ENCODE data around the gene PPP2R5E. TPM values are rescaled to one million over a fixed set of nuclear protein-coding genes. Genes with fewer than 3 reads are reported as not detected.

The PPP2R5E gene
- total and polyA plus RNA-seq, 9 of the 15 experiments (the other 6 are each of a cell fraction or from before 2014, with no cell fraction given), result 4.2 to 30.3 (median 11.0) TPM

DNA sequence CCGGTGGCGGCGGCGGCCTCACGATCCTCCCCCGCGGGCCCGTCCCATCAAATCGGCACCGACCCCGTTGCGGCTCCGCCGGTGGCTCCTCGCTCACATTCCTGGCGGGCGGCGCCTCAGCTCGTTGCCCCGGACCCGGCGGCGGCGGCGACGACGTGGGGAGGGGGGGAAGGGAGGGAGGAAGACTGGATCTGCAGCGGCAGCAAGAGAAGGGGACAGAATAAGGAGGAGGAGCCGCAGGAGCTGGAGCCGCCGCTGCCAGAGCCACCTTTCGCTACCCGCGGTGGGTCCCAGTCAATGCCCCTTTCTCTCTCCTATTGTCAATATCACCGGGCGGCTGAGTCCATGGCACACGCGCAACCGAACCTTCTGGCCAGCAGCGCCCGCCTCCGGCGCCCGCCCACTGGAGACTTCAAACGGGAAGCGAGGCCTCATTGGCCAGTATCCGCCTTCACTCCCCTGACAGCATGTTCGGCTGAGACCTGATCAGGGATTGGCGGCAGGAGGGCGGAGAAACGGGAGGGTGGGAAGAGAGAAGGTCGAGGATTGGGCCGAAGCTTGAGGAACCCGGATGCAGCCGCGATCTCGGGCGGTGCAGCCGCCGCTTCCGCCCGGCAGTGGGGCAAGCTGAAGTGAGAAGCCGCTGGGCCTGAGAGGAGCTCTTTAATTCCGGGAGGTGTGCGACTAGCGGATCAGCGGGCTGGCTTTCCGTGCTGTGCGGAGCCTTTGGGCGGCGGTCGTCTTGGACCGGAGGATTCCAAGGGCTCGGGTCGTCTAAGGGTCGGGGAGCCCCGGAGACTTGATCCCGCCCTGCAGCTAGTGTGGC lies at the start of gene PPP2R5E (continued):
- TF ChIP-seq, protein P1, sequence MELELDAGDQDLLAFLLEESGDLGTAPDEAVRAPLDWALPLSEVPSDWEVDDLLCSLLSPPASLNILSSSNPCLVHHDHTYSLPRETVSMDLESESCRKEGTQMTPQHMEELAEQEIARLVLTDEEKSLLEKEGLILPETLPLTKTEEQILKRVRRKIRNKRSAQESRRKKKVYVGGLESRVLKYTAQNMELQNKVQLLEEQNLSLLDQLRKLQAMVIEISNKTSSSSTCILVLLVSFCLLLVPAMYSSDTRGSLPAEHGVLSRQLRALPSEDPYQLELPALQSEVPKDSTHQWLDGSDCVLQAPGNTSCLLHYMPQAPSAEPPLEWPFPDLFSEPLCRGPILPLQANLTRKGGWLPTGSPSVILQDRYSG (tag; conservative IDR thresholded peaks at IDR 0.05; ENCODE audit: low read depth), result no peak
- TF ChIP-seq KAT7 (CRISPR knock-in tag; IDR thresholded peaks at IDR 0.05; ENCODE audit: borderline replicate concordance), result no peak
- TF ChIP-seq, protein P2, sequence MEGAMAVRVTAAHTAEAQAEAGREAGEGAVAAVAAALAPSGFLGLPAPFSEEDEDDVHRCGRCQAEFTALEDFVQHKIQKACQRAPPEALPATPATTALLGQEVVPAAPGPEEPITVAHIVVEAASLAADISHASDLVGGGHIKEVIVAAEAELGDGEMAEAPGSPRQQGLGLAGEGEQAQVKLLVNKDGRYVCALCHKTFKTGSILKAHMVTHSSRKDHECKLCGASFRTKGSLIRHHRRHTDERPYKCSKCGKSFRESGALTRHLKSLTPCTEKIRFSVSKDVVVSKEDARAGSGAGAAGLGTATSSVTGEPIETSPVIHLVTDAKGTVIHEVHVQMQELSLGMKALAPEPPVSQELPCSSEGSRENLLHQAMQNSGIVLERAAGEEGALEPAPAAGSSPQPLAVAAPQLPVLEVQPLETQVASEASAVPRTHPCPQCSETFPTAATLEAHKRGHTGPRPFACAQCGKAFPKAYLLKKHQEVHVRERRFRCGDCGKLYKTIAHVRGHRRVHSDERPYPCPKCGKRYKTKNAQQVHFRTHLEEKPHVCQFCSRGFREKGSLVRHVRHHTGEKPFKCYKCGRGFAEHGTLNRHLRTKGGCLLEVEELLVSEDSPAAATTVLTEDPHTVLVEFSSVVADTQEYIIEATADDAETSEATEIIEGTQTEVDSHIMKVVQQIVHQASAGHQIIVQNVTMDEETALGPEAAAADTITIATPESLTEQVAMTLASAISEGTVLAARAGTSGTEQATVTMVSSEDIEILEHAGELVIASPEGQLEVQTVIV (CRISPR knock-in tag; IDR thresholded peaks at IDR 0.05; ENCODE audit: borderline replicate concordance), result no peak
- no peak for TF ChIP-seq CHD4 (IDR thresholded peaks at IDR 0.05; ENCODE audit: insufficient read depth, insufficient replicate concordance, low read depth, low read length, poor library complexity, severe bottlenecking)
- TF ChIP-seq, protein P3, sequence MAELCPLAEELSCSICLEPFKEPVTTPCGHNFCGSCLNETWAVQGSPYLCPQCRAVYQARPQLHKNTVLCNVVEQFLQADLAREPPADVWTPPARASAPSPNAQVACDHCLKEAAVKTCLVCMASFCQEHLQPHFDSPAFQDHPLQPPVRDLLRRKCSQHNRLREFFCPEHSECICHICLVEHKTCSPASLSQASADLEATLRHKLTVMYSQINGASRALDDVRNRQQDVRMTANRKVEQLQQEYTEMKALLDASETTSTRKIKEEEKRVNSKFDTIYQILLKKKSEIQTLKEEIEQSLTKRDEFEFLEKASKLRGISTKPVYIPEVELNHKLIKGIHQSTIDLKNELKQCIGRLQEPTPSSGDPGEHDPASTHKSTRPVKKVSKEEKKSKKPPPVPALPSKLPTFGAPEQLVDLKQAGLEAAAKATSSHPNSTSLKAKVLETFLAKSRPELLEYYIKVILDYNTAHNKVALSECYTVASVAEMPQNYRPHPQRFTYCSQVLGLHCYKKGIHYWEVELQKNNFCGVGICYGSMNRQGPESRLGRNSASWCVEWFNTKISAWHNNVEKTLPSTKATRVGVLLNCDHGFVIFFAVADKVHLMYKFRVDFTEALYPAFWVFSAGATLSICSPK (IDR thresholded peaks at IDR 0.05; ENCODE audit: borderline replicate concordance), result no peak
- TF ChIP-seq, protein P4, sequence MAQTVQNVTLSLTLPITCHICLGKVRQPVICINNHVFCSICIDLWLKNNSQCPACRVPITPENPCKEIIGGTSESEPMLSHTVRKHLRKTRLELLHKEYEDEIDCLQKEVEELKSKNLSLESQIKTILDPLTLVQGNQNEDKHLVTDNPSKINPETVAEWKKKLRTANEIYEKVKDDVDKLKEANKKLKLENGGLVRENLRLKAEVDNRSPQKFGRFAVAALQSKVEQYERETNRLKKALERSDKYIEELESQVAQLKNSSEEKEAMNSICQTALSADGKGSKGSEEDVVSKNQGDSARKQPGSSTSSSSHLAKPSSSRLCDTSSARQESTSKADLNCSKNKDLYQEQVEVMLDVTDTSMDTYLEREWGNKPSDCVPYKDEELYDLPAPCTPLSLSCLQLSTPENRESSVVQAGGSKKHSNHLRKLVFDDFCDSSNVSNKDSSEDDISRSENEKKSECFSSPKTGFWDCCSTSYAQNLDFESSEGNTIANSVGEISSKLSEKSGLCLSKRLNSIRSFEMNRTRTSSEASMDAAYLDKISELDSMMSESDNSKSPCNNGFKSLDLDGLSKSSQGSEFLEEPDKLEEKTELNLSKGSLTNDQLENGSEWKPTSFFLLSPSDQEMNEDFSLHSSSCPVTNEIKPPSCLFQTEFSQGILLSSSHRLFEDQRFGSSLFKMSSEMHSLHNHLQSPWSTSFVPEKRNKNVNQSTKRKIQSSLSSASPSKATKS (CRISPR knock-in tag; IDR thresholded peaks at IDR 0.05), result no peak
- no peak for TF ChIP-seq CREBBP (IDR thresholded peaks at IDR 0.05; ENCODE audit: low read depth, low read length)
- TF ChIP-seq TBP (optimal IDR thresholded peaks at IDR 0.05; ENCODE audit: low read depth, low read length), result peak; percentile 71
- TF ChIP-seq, protein P5, sequence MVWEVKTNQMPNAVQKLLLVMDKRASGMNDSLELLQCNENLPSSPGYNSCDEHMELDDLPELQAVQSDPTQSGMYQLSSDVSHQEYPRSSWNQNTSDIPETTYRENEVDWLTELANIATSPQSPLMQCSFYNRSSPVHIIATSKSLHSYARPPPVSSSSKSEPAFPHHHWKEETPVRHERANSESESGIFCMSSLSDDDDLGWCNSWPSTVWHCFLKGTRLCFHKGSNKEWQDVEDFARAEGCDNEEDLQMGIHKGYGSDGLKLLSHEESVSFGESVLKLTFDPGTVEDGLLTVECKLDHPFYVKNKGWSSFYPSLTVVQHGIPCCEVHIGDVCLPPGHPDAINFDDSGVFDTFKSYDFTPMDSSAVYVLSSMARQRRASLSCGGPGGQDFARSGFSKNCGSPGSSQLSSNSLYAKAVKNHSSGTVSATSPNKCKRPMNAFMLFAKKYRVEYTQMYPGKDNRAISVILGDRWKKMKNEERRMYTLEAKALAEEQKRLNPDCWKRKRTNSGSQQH (CRISPR knock-in tag; IDR thresholded peaks at IDR 0.05), result no peak
- peak; percentile 95 for TF ChIP-seq RBFOX2 (IDR thresholded peaks at IDR 0.05; ENCODE audit: low read depth, low read length)
- peak; percentile 88 for TF ChIP-seq HNRNPLL (IDR thresholded peaks at IDR 0.05; ENCODE audit: low read depth, low read length, poor library complexity, severe bottlenecking)
- TF ChIP-seq ZBTB8A (IDR thresholded peaks at IDR 0.05; ENCODE audit: partially characterized antibody), result no peak
- TF ChIP-seq, protein P6, sequence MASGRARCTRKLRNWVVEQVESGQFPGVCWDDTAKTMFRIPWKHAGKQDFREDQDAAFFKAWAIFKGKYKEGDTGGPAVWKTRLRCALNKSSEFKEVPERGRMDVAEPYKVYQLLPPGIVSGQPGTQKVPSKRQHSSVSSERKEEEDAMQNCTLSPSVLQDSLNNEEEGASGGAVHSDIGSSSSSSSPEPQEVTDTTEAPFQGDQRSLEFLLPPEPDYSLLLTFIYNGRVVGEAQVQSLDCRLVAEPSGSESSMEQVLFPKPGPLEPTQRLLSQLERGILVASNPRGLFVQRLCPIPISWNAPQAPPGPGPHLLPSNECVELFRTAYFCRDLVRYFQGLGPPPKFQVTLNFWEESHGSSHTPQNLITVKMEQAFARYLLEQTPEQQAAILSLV (tag; IDR thresholded peaks at IDR 0.05), result no peak
- TF ChIP-seq ZC3H8 (IDR thresholded peaks at IDR 0.05), result no peak
- no peak for TF ChIP-seq ZNF133 (CRISPR knock-in tag; IDR thresholded peaks at IDR 0.05)
- TF ChIP-seq ZNF282 (CRISPR knock-in tag; IDR thresholded peaks at IDR 0.05), result no peak
